Erythroblast (primary cell): ENCODE data around the gene DDX41.
"Not testable (repeated sequence)": the region's sequence is repeated elsewhere in the genome, so short reads cannot be mapped to it uniquely, and the experiment has no call there.

Experiments
- DNase-seq, 2 experiments: peaks; one replicate each; lab custom pipeline; 2025; lab: John Stamatoyannopoulos, UW
- GATA1 ChIP-seq: IDR thresholded peaks from 2 replicates; pipeline ENCODE4 v1.6.1; 2011; ENCODE audit warnings: low read depth, mild to moderate bottlenecking, control low read depth, low read length, moderate library complexity
- POLR2A ChIP-seq: IDR thresholded peaks from 2 replicates; pipeline ENCODE4 v1.6.1; 2011; ENCODE audit warnings: mild to moderate bottlenecking, low read length

DDX41 gene

GRCh38 chr5:177495243-177496060 lies 21.3 kb downstream of the DDX41 start:
- TF ChIP-seq POLR2A (no peak), GATA1 (no peak)

GRCh38 chr5:177494346-177495195 lies 22.2 kb downstream of the DDX41 start:
- peak; percentile 36 to 74 for DNase-seq
- TF ChIP-seq POLR2A (no peak), GATA1 (no peak)

More at GRCh38 chr5:177495243-177496060, 21.3 kb downstream of the DDX41 start:
- peak; percentile 67 to 70 for DNase-seq

GRCh38 chr5:177493795-177494345 lies 22.9 kb downstream of the DDX41 start:
- DNase-seq: no peak
- TF ChIP-seq POLR2A (no peak), GATA1 (no peak)

GRCh38 chr5:177492841-177493240 lies 23.9 kb downstream of the DDX41 start:
- no peak for DNase-seq
- TF ChIP-seq GATA1 (no peak), POLR2A (no peak)

- TF ChIP-seq POLR2A (no peak), GATA1 (no peak)
- no peak for DNase-seq
Measured at GRCh38 chr5:177491983-177492746, 24.6 kb downstream of the DDX41 start.

GRCh38 chr5:177491429-177491945 lies 25.3 kb downstream of the DDX41 start:
- DNase-seq: peak; percentile 84 to 85
- no peak for TF ChIP-seq GATA1
- no peak for TF ChIP-seq POLR2A

- TF ChIP-seq POLR2A: no peak
- no peak for TF ChIP-seq GATA1
Measured at GRCh38 chr5:177490992-177491391, 25.8 kb downstream of the DDX41 start.

GRCh38 chr5:177490311-177490991 lies 26.3 kb downstream of the DDX41 start:
- TF ChIP-seq POLR2A (no peak), GATA1 (no peak)
- DNase-seq: no peak

More at GRCh38 chr5:177490992-177491391, 25.8 kb downstream of the DDX41 start:
- no peak for DNase-seq

GRCh38 chr5:177489119-177489716 lies 27.5 kb downstream of the DDX41 start:
- TF ChIP-seq GATA1 (no peak), POLR2A (no peak)
- no peak for DNase-seq

GRCh38 chr5:177487975-177488374 lies 28.8 kb downstream of the DDX41 start:
- TF ChIP-seq POLR2A: no peak
- no peak for TF ChIP-seq GATA1
- no peak for DNase-seq

- DNase-seq: no peak
Measured at GRCh38 chr5:177487144-177487543, 29.6 kb downstream of the DDX41 start.

GRCh38 chr5:177486256-177486655 lies 30.5 kb downstream of the DDX41 start:
- TF ChIP-seq POLR2A: no peak
- TF ChIP-seq GATA1: no peak

More at GRCh38 chr5:177487144-177487543, 29.6 kb downstream of the DDX41 start:
- TF ChIP-seq GATA1 (no peak), POLR2A (no peak)

GRCh38 chr5:177485753-177486152 lies 31.0 kb downstream of the DDX41 start:
- not testable (repeated sequence) for DNase-seq

More at GRCh38 chr5:177486256-177486655, 30.5 kb downstream of the DDX41 start:
- no peak for DNase-seq
